GM18520 (cell line): ENCODE data around the gene MANSC4.

Source experiments
- ATAC-seq: cut with Tn5 transposase; IDR thresholded peaks from one replicate; pipeline ENCODE4 v1.9.1; 2021; ENCODE audit not compliant: unreplicated experiment

The MANSC4 gene

GRCh38 chr12:27801630-27802029 is 21.6 kb upstream of the MANSC4 start:
- no peak for ATAC-seq

- ATAC-seq = no peak
Measured at GRCh38 chr12:27800819-27801218, 20.8 kb upstream of the MANSC4 start.

- ATAC-seq = no peak
Measured at GRCh38 chr12:27797301-27798025, 17.4 kb upstream of the MANSC4 start.

- no peak for ATAC-seq
Measured at GRCh38 chr12:27796128-27796527, 16.1 kb upstream of the MANSC4 start.

GRCh38 chr12:27794818-27795584 is 15.0 kb upstream of the MANSC4 start:
- no peak for ATAC-seq

GRCh38 chr12:27790179-27790578 is 10.1 kb upstream of the MANSC4 start:
- no peak for ATAC-seq

- ATAC-seq = no peak
Measured at GRCh38 chr12:27787559-27787958, 7.5 kb upstream of the MANSC4 start.

- no peak for ATAC-seq
Measured at GRCh38 chr12:27785882-27786570, 6.0 kb upstream of the MANSC4 start.

- no peak for ATAC-seq
Measured at GRCh38 chr12:27782481-27782880, 2.4 kb upstream of the MANSC4 start.

- ATAC-seq = no peak
Measured at GRCh38 chr12:27781680-27782079, 1.6 kb upstream of the MANSC4 start.

GRCh38 chr12:27780612-27781408 is 774 bp upstream of the MANSC4 start:
- peak; percentile 8 for ATAC-seq

- no peak for ATAC-seq
Measured at GRCh38 chr12:27779416-27779919, 568 bp downstream of the MANSC4 start.

- ATAC-seq = no peak
Measured at GRCh38 chr12:27778206-27778605, 1.8 kb downstream of the MANSC4 start.

- ATAC-seq = no peak
Measured at GRCh38 chr12:27777141-27777540, 2.9 kb downstream of the MANSC4 start.

GRCh38 chr12:27772328-27773049 is 7.5 kb downstream of the MANSC4 start:
- ATAC-seq = no peak

GRCh38 chr12:27771481-27772327 is 8.3 kb downstream of the MANSC4 start:
- ATAC-seq = no peak

GRCh38 chr12:27769142-27769673 is 10.8 kb downstream of the MANSC4 start:
- ATAC-seq = no peak

- no peak for ATAC-seq
Measured at GRCh38 chr12:27766587-27766986, 13.4 kb downstream of the MANSC4 start.

GRCh38 chr12:27762757-27763156 is 17.3 kb downstream of the MANSC4 start:
- ATAC-seq = no peak
